Progenitor cell of endocrine pancreas (in vitro differentiated cells): ENCODE results near the gene DGUOK. TPM values are rescaled to one million over a fixed set of nuclear protein-coding genes. Genes with fewer than 3 reads are reported as not detected.

Experiments
- DNase-seq: peaks from one replicate; pipeline ENCODE4 v3.0.0; 2021; ENCODE audit warnings: low spot score; ENCODE audit not compliant: unreplicated experiment
- H3K27ac Mint-ChIP-seq: 2 replicates; pipeline ENCODE4 v1.8.0; 2021; ENCODE audit warnings: mild to moderate bottlenecking, moderate library complexity, mixed read lengths
- H3K27me3 Mint-ChIP-seq: 2 replicates; pipeline ENCODE4 v1.8.0; 2021; ENCODE audit warnings: mixed read lengths
- H3K36me3 Mint-ChIP-seq: 2 replicates; pipeline ENCODE4 v1.8.0; 2022; ENCODE audit warnings: mixed read lengths; ENCODE audit not compliant: insufficient read depth
- H3K4me1 Mint-ChIP-seq: 2 replicates; pipeline ENCODE4 v1.8.0; 2021; ENCODE audit warnings: low read depth, mixed read lengths
- H3K4me3 Mint-ChIP-seq: 2 replicates; pipeline ENCODE4 v1.8.0; 2021; ENCODE audit warnings: low read depth, mild to moderate bottlenecking, moderate library complexity, mixed read lengths
- H3K9me3 Mint-ChIP-seq: 2 replicates; pipeline ENCODE4 v1.8.0; 2021; ENCODE audit warnings: low read depth, mixed read lengths
- total RNA-seq: library from RNA; stranded (reverse); gene quantifications from 2 replicates; pipeline ENCODE4 v1.2.1, GENCODE V29; 2021
- TF ChIP-seq, protein P1 (sequence below): fragments of 200-600 bp; sonication (generic); IDR thresholded peaks from one replicate; pipeline ENCODE4 v1.5.0; 2021; ENCODE audit warnings: antibody characterized with exemption, mild to moderate bottlenecking; ENCODE audit not compliant: unreplicated experiment

The DGUOK gene
- total RNA-seq, 1 donor from 2014 or later: 63.8 TPM

GRCh38 chr2:73893764-73894474 lies 32.8 kb upstream of the DGUOK start:
- Mint-ChIP-seq H3K4me3 (no peak overlapping the region), H3K36me3 (no peaks in the 10 kb centered on the region), H3K27ac (no peak overlapping the region), H3K27me3 (peaks cover 9% of the 10 kb centered on the region), H3K4me1 (peaks cover 1% of the 10 kb centered on the region), H3K9me3 (no peaks in the 10 kb centered on the region)
- no peak for DNase-seq
- TF ChIP-seq, protein P1, sequence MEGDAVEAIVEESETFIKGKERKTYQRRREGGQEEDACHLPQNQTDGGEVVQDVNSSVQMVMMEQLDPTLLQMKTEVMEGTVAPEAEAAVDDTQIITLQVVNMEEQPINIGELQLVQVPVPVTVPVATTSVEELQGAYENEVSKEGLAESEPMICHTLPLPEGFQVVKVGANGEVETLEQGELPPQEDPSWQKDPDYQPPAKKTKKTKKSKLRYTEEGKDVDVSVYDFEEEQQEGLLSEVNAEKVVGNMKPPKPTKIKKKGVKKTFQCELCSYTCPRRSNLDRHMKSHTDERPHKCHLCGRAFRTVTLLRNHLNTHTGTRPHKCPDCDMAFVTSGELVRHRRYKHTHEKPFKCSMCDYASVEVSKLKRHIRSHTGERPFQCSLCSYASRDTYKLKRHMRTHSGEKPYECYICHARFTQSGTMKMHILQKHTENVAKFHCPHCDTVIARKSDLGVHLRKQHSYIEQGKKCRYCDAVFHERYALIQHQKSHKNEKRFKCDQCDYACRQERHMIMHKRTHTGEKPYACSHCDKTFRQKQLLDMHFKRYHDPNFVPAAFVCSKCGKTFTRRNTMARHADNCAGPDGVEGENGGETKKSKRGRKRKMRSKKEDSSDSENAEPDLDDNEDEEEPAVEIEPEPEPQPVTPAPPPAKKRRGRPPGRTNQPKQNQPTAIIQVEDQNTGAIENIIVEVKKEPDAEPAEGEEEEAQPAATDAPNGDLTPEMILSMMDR: no peak

GRCh38 chr2:73894475-73894850 lies 32.2 kb upstream of the DGUOK start:
- H3K4me3 Mint-ChIP-seq: no peak overlapping the region
- H3K27ac Mint-ChIP-seq: no peak overlapping the region
- H3K4me1 Mint-ChIP-seq: peaks cover 1% of the 10 kb centered on the region
- H3K27me3 Mint-ChIP-seq: peaks cover 9% of the 10 kb centered on the region
- H3K36me3 Mint-ChIP-seq: no peaks in the 10 kb centered on the region
- no peak for DNase-seq
- TF ChIP-seq, protein P1: no peak
- no peaks in the 10 kb centered on the region for H3K9me3 Mint-ChIP-seq

DNA sequence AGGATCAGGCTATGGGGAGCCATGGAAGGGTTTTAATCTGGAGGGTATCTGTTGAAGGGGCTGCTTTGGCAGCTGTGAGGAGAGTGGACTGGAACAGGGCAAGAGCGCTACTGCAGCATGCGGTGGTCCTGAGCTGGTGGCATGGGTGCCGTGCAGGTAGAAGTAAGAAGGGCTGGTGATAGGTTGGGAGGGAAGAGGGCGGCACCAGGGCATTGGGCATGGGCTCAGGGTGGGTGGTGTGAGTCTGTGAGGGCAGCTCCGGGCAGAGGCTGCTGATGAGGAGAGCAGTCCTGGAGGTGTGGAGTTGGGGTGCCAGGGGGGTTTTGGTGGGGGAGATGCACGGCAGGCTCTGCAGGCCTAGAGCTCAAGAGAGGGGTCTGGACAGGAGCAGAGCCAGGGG lies 31.8 kb upstream of the DGUOK start:
- Mint-ChIP-seq H3K9me3 (no peaks in the 10 kb centered on the region), H3K27ac (peak overlapping the region; percentile 84), H3K36me3 (no peaks in the 10 kb centered on the region), H3K27me3 (peaks cover 9% of the 10 kb centered on the region), H3K4me1 (peaks cover 1% of the 10 kb centered on the region), H3K4me3 (no peak overlapping the region)
- TF ChIP-seq, protein P1: no peak
- DNase-seq: no peak

- peaks cover 1% of the 10 kb centered on the region for H3K4me1 Mint-ChIP-seq
- no peak overlapping the region for H3K4me3 Mint-ChIP-seq
- no peak for DNase-seq
- TF ChIP-seq, protein P1: no peak
- H3K9me3 Mint-ChIP-seq: no peaks in the 10 kb centered on the region
- no peaks in the 10 kb centered on the region for H3K36me3 Mint-ChIP-seq
- H3K27me3 Mint-ChIP-seq: peaks cover 9% of the 10 kb centered on the region
- no peak overlapping the region for H3K27ac Mint-ChIP-seq
These were observed 31.2 kb upstream of the DGUOK start for GRCh38 chr2:73895473-73895872.

- DNase-seq: no peak
- Mint-ChIP-seq H3K4me3 (no peak overlapping the region), H3K27ac (no peak overlapping the region), H3K27me3 (peaks cover 8% of the 10 kb centered on the region), H3K4me1 (peaks cover 1% of the 10 kb centered on the region), H3K36me3 (no peaks in the 10 kb centered on the region), H3K9me3 (no peaks in the 10 kb centered on the region)
- TF ChIP-seq, protein P1: no peak
These were observed 30.1 kb upstream of the DGUOK start for GRCh38 chr2:73896362-73897239.
